Measurements from ENCODE around the gene PHLDA3. TPM values are rescaled to one million over a fixed set of nuclear protein-coding genes. Genes with fewer than 3 reads are reported as not detected.
A peak's percentile ranks its signal among the peaks of the same experiment; 100 is the strongest.

PHLDA3 gene
- total and polyA plus RNA-seq, 2 of the 13 experiments (the other 11 are each of a cell fraction or from before 2014, with no cell fraction given) = 16.7 to 33.6 TPM

- no TSS peak for BruUV-seq (replicated peaks)
- H3K79me2 ChIP-seq (ENCODE audit: insufficient read depth, low read length) = peaks cover under 1% of the 10 kb centered on the region
- H4K20me1 ChIP-seq (ENCODE audit: insufficient read depth, low read length) = no peaks in the 10 kb centered on the region
- no peak for FAIRE-seq
- ChIA-PET POLR2A (interaction anchor here (0.8 to 2.2 kb wide), 3 partner anchors 8 to 55 kb away, joined by 3 to 12 read pairs (median 6); partner anchors contain the start of gene PHLDA3), CTCF (ENCODE audit: low intra/inter-chr PET ratio, low total read pairs) (no interaction called here)
- peak; percentile 65 for ATAC-seq
- WGBS (ENCODE audit: low lambda C conversion rate) = 8% methylated on average over 8 of the region's 8 CpGs
- H3K4me2 ChIP-seq (ENCODE audit: low read depth, low read length) = peak overlapping the region; percentile 63; the same call in 1 of the 2 replicates
- H3K9me3 ChIP-seq (ENCODE audit: low read length) = no peaks in the 10 kb centered on the region
- DNase-seq (ENCODE audit: low spot score) = peak; percentile 73
- in situ Hi-C loops (cut with HindIII; ENCODE audit: extremely low pct_ligation_motif_present, low pct_unique_long_range_greater_than_20kb) (no loop called here), intact Hi-C loops (cut with micrococcal nuclease; ENCODE audit: unreplicated experiment) (no loop called here)
- H3K36me3 ChIP-seq (replicated peaks in 1 of 2; ENCODE audit: control insufficient read depth in 1 of 2, insufficient read depth in 2 of 2, low read length in 2 of 2) = peaks cover 2 to 3% of the 10 kb centered on the region in 2 experiments; a peak in 2 of 5 replicates
- H3K4me3 ChIP-seq (replicated peaks in 1 of 3; ENCODE audit: insufficient read depth in 1 of 3, low read depth in 2 of 3, low read length in 3 of 3) = peak overlapping the region in 1 of 3 experiments; percentile 51; a peak in 1 of 6 replicates
- H3K27ac ChIP-seq (ENCODE audit: extremely low read length, insufficient read depth, low read length) = no peak overlapping the region
- no peak overlapping the region for H3K9ac ChIP-seq (ENCODE audit: insufficient read depth, low read depth, low read length)
- H3K4me1 ChIP-seq (ENCODE audit: insufficient read depth, low read length) = peaks cover 57% of the 10 kb centered on the region
- H3K27me3 ChIP-seq (ENCODE audit: control insufficient read depth in 1 of 2, insufficient read depth in 2 of 2, low read length in 2 of 2) = peaks cover 0 to 8% of the 10 kb centered on the region in 2 experiments; a peak in 3 of 5 replicates
- no peak overlapping the region for H2AFZ ChIP-seq (ENCODE audit: low read length)
- no peak for TF ChIP-seq ZNF879 (CRISPR knock-in tag; IDR thresholded peaks at IDR 0.05)
- no peak for TF ChIP-seq ATM (IDR thresholded peaks at IDR 0.05; ENCODE audit: borderline replicate concordance)
- no peak for TF ChIP-seq ZNF703 (CRISPR knock-in tag; IDR thresholded peaks at IDR 0.05; ENCODE audit: borderline replicate concordance)
- TF ChIP-seq ZNF770 (CRISPR knock-in tag; IDR thresholded peaks at IDR 0.05) = peak; percentile 38; the same call in 1 of the 2 replicates
- TF ChIP-seq ZNF83 (CRISPR knock-in tag; IDR thresholded peaks at IDR 0.05; ENCODE audit: borderline replicate concordance) = no peak
- no peak for TF ChIP-seq PITX1 (CRISPR knock-in tag; IDR thresholded peaks at IDR 0.05)
- no peak for TF ChIP-seq ZNF512B (CRISPR knock-in tag; IDR thresholded peaks at IDR 0.05; ENCODE audit: borderline replicate concordance)
- no peak for TF ChIP-seq UBTF (CRISPR knock-in tag; IDR thresholded peaks at IDR 0.05)
- no peak for TF ChIP-seq ZFP36L2 (CRISPR knock-in tag; IDR thresholded peaks at IDR 0.05)
- TF ChIP-seq ZNF33B (CRISPR knock-in tag; IDR thresholded peaks at IDR 0.05) = no peak
- TF ChIP-seq TRAFD1 (CRISPR knock-in tag; IDR thresholded peaks at IDR 0.05; ENCODE audit: borderline replicate concordance) = no peak
- peak; percentile 26; the same call in 1 of the 2 replicates for TF ChIP-seq SAP130 (CRISPR knock-in tag; IDR thresholded peaks at IDR 0.05; ENCODE audit: low read depth)
Measured at GRCh38 chr1:201460814-201461644, 8.0 kb downstream of the PHLDA3 start.
